Measurements from ENCODE around the gene NVL.
A peak's percentile ranks its signal among the peaks of the same experiment; 100 is the strongest.

NVL gene

GRCh38 chr1:224192082-224192788 lies 137.7 kb downstream of the NVL start:
- no peak for DNase-seq

DNA sequence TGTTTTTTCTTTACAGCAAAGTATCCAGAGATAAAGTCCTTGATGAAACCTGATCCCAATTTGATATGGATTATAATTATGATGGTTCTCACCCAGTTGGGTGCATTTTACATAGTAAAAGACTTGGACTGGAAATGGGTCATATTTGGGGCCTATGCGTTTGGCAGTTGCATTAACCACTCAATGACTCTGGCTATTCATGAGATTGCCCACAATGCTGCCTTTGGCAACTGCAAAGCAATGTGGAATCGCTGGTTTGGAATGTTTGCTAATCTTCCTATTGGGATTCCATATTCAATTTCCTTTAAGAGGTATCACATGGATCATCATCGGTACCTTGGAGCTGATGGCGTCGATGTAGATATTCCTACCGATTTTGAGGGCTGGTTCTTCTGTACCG lies 140.4 kb downstream of the NVL start:
- no peak for DNase-seq

DNA sequence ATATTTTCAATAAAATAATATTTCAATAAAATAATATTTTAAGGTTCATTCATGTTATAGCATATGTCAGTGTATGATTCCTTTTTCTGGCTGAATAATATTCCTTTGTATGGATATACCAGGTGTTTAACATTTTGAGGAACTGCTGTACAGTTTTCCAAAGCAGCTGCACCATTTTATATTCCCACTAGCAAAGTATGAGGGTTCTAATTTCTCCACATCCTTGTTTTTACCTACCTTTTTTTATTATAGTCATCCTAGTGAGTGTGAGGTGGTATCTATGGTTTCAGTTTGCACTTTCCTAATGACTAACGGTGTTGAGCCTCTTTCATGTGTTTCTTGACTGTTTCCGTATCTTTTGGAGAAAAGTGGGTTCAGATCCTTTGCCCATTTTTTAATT lies 141.7 kb downstream of the NVL start:
- no peak for DNase-seq

- DNase-seq: no peak
Observed at GRCh38 chr1:224185208-224185607, 144.8 kb downstream of the NVL start.

GRCh38 chr1:224183591-224184312 lies 146.2 kb downstream of the NVL start:
- no peak for DNase-seq

- DNase-seq: peak; percentile 34
Observed at GRCh38 chr1:224182866-224183590, 146.9 kb downstream of the NVL start, which contains the start of gene DEGS1. Gene DEGS1, plus strand, starts transcription at chr1:224183240. Its CDS starts 97 bp downstream, at chr1:224183337.

GRCh38 chr1:224182057-224182865 lies 147.7 kb downstream of the NVL start:
- peak; percentile 8 for DNase-seq

DNA sequence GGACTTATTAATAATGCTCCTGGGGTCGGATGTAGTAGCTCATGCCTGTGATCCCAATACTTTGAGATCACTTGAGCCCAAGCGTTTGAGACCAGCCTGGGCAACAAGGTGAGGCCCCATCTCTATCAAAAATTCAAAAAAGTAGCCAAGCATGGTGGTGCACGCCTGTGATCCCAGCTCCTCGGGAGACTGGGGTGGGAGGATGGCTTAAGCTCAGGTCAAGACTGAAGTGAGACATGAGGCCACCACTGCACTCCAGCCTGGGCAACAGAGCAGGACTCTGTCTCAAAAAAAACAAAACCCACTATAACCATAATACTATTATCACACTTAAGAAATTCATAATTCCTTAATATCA lies 148.5 kb downstream of the NVL start:
- DNase-seq: no peak

DNA sequence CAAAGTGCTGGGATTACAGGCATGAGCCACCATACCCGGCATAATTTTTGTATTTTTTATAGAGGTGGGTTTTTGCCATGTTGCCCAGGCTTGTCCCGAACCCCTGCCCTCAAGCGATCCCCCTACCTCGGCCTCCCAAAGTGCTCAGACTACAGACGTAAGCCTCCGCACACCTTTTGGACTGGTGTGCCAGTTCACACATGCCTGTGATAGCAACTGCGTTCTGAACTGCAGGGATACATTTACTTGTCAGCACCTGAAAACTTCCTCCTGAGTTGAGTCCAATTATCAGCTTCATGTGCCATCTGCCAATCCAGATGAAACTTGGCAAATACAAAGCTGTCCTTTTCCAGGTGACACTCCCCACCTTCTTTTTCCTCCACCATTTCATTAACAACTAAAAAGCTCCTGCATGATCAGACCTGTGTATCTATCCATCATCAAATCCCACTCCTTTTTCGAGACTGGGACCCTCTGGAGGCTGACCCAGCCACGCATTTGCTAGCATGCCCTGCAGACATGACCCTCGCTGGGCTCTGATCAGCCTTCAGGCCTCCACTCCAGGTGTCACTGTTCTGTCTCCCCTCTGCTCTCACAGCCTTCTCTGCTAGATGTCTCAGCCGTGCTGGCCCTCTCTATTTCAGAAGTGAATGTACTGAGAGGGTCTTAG lies 149.1 kb downstream of the NVL start:
- no peak for DNase-seq

DNA sequence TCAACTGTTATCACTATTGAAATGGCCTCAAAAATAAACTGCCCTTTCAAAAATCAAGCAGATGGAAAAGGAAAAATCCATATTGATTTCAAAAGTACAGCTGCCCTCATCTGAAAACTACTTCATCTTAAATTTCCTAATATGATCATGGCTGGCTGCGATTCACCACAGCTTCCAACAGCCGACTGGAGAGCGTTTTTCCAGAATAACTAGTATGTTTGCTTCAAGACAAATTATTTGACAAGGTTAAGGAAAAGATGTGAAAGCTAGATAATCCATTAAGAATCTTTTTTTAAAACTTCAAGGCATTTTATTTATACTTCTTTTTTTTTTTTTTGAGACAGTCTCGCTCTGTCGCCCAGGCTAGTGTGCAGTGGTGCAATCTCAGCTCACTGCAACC lies 151.1 kb downstream of the NVL start:
- DNase-seq: no peak

- no peak for DNase-seq
Observed at GRCh38 chr1:224177356-224177999, 152.5 kb downstream of the NVL start.

Data from NCI-H748 treated with DMSO at 0.1 percent for 48 hours (cell line).